ENCODE results near the gene SLC25A1.

Gene SLC25A1

GRCh38 chr22:19150482-19151328 is 27.8 kb downstream of the SLC25A1 start:
- no peak for TF ChIP-seq CTCF (IDR thresholded peaks at IDR 0.05; ENCODE audit: insufficient read depth, low read depth, low read length, missing control alignments)
- no peak overlapping the region for H3K4me3 ChIP-seq (ENCODE audit: low read depth, low read length)
- DNase-seq (ENCODE audit: low read depth) = no peak

GRCh38 chr22:19149991-19150390 is 28.5 kb downstream of the SLC25A1 start, which contains the start of gene GSC2:
Gene GSC2, minus strand, starts transcription at chr22:19150292. Its CDS starts 9 bp downstream, at chr22:19150283.
- DNase-seq (ENCODE audit: low read depth) = no peak
- no peak within 1 kb of the TSS for H3K4me3 ChIP-seq (ENCODE audit: low read depth, low read length)
- TF ChIP-seq CTCF (IDR thresholded peaks at IDR 0.05; ENCODE audit: insufficient read depth, low read depth, low read length, missing control alignments) = no peak

- TF ChIP-seq CTCF (IDR thresholded peaks at IDR 0.05; ENCODE audit: insufficient read depth, low read depth, low read length, missing control alignments) = no peak
- H3K4me3 ChIP-seq (ENCODE audit: low read depth, low read length) = no peak overlapping the region
- DNase-seq (ENCODE audit: low read depth) = no peak
Observed at GRCh38 chr22:19149047-19149883, 29.3 kb downstream of the SLC25A1 start.

GRCh38 chr22:19148417-19149046 is 30.0 kb downstream of the SLC25A1 start:
- DNase-seq (ENCODE audit: low read depth) = no peak
- TF ChIP-seq CTCF (IDR thresholded peaks at IDR 0.05; ENCODE audit: insufficient read depth, low read depth, low read length, missing control alignments) = no peak
- no peak overlapping the region for H3K4me3 ChIP-seq (ENCODE audit: low read depth, low read length)

GRCh38 chr22:19147195-19147780 is 31.2 kb downstream of the SLC25A1 start:
- DNase-seq (ENCODE audit: low read depth) = no peak
- no peak for TF ChIP-seq CTCF (IDR thresholded peaks at IDR 0.05; ENCODE audit: insufficient read depth, low read depth, low read length, missing control alignments)
- H3K4me3 ChIP-seq (ENCODE audit: low read depth, low read length) = no peak overlapping the region

GRCh38 chr22:19146215-19146968 is 32.1 kb downstream of the SLC25A1 start:
- H3K4me3 ChIP-seq (ENCODE audit: low read depth, low read length) = no peak overlapping the region
- TF ChIP-seq CTCF (IDR thresholded peaks at IDR 0.05; ENCODE audit: insufficient read depth, low read depth, low read length, missing control alignments) = no peak
- no peak for DNase-seq (ENCODE audit: low read depth)
